ENCODE measurements around the gene XPO4. TPM values are rescaled to one million over a fixed set of nuclear protein-coding genes. Genes with fewer than 3 reads are reported as not detected.

The XPO4 gene
- total and polyA plus RNA-seq, 2 of the 8 experiments (the other 6 are each of a cell fraction or from before 2014, with no cell fraction given): 11.9 to 33.3 TPM

DNA sequence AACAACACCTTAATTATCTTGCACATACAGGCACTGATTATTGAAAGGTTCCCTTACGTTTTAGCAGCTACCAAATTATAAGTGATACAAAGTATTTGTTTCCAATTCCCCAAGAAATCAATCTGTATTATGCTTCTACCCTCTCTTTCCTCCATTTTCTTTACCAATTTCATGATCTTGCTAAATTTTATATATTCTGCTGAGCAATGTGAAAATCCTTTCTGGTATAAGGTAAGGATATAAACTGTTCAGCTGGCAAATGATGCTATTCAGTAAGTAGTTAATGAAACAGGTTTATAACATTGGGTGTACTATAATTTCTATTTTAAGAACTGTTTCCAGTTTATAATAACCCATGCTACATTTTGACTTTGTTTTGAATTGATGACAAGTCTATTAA lies 127.8 kb downstream of the XPO4 start (continued):
- TF ChIP-seq GTF2F1 (IDR thresholded peaks at IDR 0.05; ENCODE audit: borderline replicate concordance, low read depth, low read length): no peak
- TF ChIP-seq POLR2AphosphoS5 (IDR thresholded peaks at IDR 0.05; ENCODE audit: low read depth, low read length): no peak
